ENCODE data around the gene ZNF783.

- TF ChIP-seq CTCF (IDR thresholded peaks at IDR 0.05; ENCODE audit: low read length) (no peak), EZH2 (optimal IDR thresholded peaks at IDR 0.05; ENCODE audit: low read depth, low read length) (no peak)
These were observed 37.6 kb upstream of the ZNF783 start for GRCh38 chr7:149224352-149224751.
